IMR-90 (cell line): ENCODE results near the gene MKRN2OS. TPM values are rescaled to one million over a fixed set of nuclear protein-coding genes. Genes with fewer than 3 reads are reported as not detected.

Experiments used
- ATAC-seq: fragments of 200-7000 bp; cut with Tn5 transposase; 2 replicates; pipeline ENCODE4 v1.9.1; 2020; ENCODE audit warnings: low read depth, mild to moderate bottlenecking, moderate library complexity
- BruUV-seq: library from RNA; stranded (reverse); fragments of 400-500 nt; replicated peaks from 2 replicates; lab custom pipeline; 2021; lab: Mats Ljungman, UMichigan
- CTCF ChIA-PET: fragments of 300-600 bp; formaldehyde crosslinking; extraction: SDS; loops from one replicate; lab custom pipeline; 2021; ENCODE audit warnings: antibody characterized with exemption; lab: Yijun Ruan, JAX
- POLR2A ChIA-PET: fragments of 300-600 bp; sonication (Branson Sonifier 250); formaldehyde crosslinking; loops from one replicate; lab custom pipeline; 2022; ENCODE audit warnings: antibody characterized with exemption; ENCODE audit not compliant: unreplicated experiment; lab: Charles Lee
- DNase-seq: peaks from one replicate; pipeline ENCODE4 v3.0.0; 2013
- H2AFZ ChIP-seq: replicated peaks from 2 replicates; pipeline ENCODE3; 2013; ENCODE audit warnings: low read length, mild to moderate bottlenecking; ENCODE audit not compliant: poor library complexity
- H2AK5ac ChIP-seq: 2 replicates; pipeline ENCODE4 v1.6.1; 2013; ENCODE audit warnings: low read depth, low read length, inconsistent platforms
- H2AK9ac ChIP-seq: replicated peaks from 2 replicates; pipeline ENCODE3; 2013; ENCODE audit warnings: mild to moderate bottlenecking, low read depth, low read length, moderate library complexity; ENCODE audit not compliant: poor library complexity
- H2BK120ac ChIP-seq: 2 replicates; pipeline ENCODE4 v1.6.1; 2013; ENCODE audit warnings: low read depth, low read length, inconsistent platforms
- H2BK15ac ChIP-seq: 3 replicates; pipeline ENCODE4 v1.6.1; 2013; ENCODE audit warnings: low read depth, low read length, inconsistent platforms
- H2BK20ac ChIP-seq: 2 replicates; pipeline ENCODE4 v1.6.1; 2013; ENCODE audit warnings: low read depth, mild to moderate bottlenecking, inconsistent platforms, low read length, moderate library complexity
- H2BK5ac ChIP-seq: 2 replicates; pipeline ENCODE4 v1.6.1; 2013; ENCODE audit warnings: mild to moderate bottlenecking, low read depth, low read length, inconsistent platforms; ENCODE audit not compliant: poor library complexity, severe bottlenecking
- H3K14ac ChIP-seq: replicated peaks from 2 replicates; pipeline ENCODE4 v1.6.1; 2013; ENCODE audit warnings: low read depth, low read length, inconsistent platforms
- H3K18ac ChIP-seq: 2 replicates; pipeline ENCODE4 v1.6.1; 2013; ENCODE audit warnings: low read depth, low read length, control low read depth
- H3K23ac ChIP-seq: 2 replicates; pipeline ENCODE4 v1.6.1; 2013; ENCODE audit warnings: low read depth, low read length, inconsistent platforms
- H3K27ac ChIP-seq: 2 replicates; pipeline ENCODE4 v1.5.1; 2013; ENCODE audit warnings: mild to moderate bottlenecking, control low read depth, low read length; ENCODE audit not compliant: insufficient read depth
- H3K27me3 ChIP-seq: 2 replicates; pipeline ENCODE4 v1.6.1; 2013; ENCODE audit warnings: low read length; ENCODE audit not compliant: control insufficient read depth, insufficient read depth
- H3K36me3 ChIP-seq: 2 replicates; pipeline ENCODE4 v1.6.1; 2013; ENCODE audit warnings: low read length, mixed read lengths; ENCODE audit not compliant: control insufficient read depth, insufficient read depth
- H3K4ac ChIP-seq: 2 replicates; pipeline ENCODE4 v1.6.1; 2013; ENCODE audit warnings: low read depth, low read length, inconsistent platforms
- H3K4me1 ChIP-seq: 2 replicates; pipeline ENCODE4 v1.6.1; 2013; ENCODE audit warnings: low read length, mixed read lengths; ENCODE audit not compliant: control insufficient read depth, insufficient read depth
- H3K4me2 ChIP-seq: 2 replicates; pipeline ENCODE4 v1.6.1; 2013; ENCODE audit warnings: low read depth, mild to moderate bottlenecking, control low read depth, low read length, moderate library complexity
- H3K4me3 ChIP-seq: 2 replicates; pipeline ENCODE4 v1.5.1; 2013; ENCODE audit warnings: low read depth, mild to moderate bottlenecking, control low read depth, low read length, moderate library complexity; ENCODE audit not compliant: insufficient read depth
- H3K56ac ChIP-seq: 2 replicates; pipeline ENCODE4 v1.6.1; 2013; ENCODE audit warnings: low read length, inconsistent platforms; ENCODE audit not compliant: insufficient read depth; ENCODE audit errors: extremely low read depth
- H3K79me1 ChIP-seq, 2 experiments: 2 replicates each; pipeline ENCODE4 v1.6.1; 2013; ENCODE audit warnings: low read length in 2 of 2, inconsistent platforms in 1 of 2, low read depth in 1 of 2
- H3K9ac ChIP-seq: 2 replicates; pipeline ENCODE4 v1.6.1; 2013; ENCODE audit warnings: low read depth, low read length, control low read depth
- H3K9me1 ChIP-seq: 2 replicates; pipeline ENCODE4 v1.6.1; 2013; ENCODE audit warnings: low read length, inconsistent platforms; ENCODE audit not compliant: insufficient read depth
- H3K9me3 ChIP-seq: 2 replicates; pipeline ENCODE4 v1.6.1; 2013; ENCODE audit warnings: low read length; ENCODE audit not compliant: control insufficient read depth, insufficient read depth
- H4K20me1 ChIP-seq: 2 replicates; pipeline ENCODE4 v1.6.1; 2013; ENCODE audit warnings: low read length, inconsistent platforms; ENCODE audit not compliant: insufficient read depth
- H4K5ac ChIP-seq: 2 replicates; pipeline ENCODE4 v1.6.1; 2013; ENCODE audit warnings: mild to moderate bottlenecking, low read depth, low read length, control low read depth
- H4K8ac ChIP-seq, 2 experiments: 2 replicates each; pipeline ENCODE4 v1.6.1; 2013; ENCODE audit warnings: low read depth in 2 of 2, low read length in 2 of 2, control low read depth in 1 of 2, inconsistent platforms in 1 of 2
- H4K91ac ChIP-seq: 2 replicates; pipeline ENCODE4 v1.6.1; 2013; ENCODE audit warnings: low read depth, low read length, inconsistent platforms; ENCODE audit not compliant: insufficient read depth
- BHLHE40 ChIP-seq: fragments of 150-350 bp; IDR thresholded peaks from 2 replicates; pipeline ENCODE4 v1.6.1; 2016; ENCODE audit warnings: mild to moderate bottlenecking, low read depth, low read length
- CEBPB ChIP-seq: IDR thresholded peaks from 2 replicates; pipeline ENCODE4 v1.6.1; 2012; ENCODE audit warnings: low read depth, low read length, improper control_type of control experiment
- CHD1 ChIP-seq: IDR thresholded peaks from 2 replicates; pipeline ENCODE4 v1.6.1; 2012; ENCODE audit warnings: low read depth, low read length, improper control_type of control experiment
- CTCF ChIP-seq: conservative IDR thresholded peaks from 2 replicates; pipeline ENCODE4 v1.5.1; 2012; ENCODE audit warnings: mild to moderate bottlenecking, low read depth, low read length, improper control_type of control experiment
- FOS ChIP-seq: fragments of 150-350 bp; IDR thresholded peaks from 2 replicates; pipeline ENCODE4 v1.6.1; 2016; ENCODE audit warnings: low read depth, low read length
- MAFK ChIP-seq: IDR thresholded peaks from 2 replicates; pipeline ENCODE4 v1.6.1; 2012; ENCODE audit warnings: low read depth, low read length, improper control_type of control experiment
- MAZ ChIP-seq: IDR thresholded peaks from 2 replicates; pipeline ENCODE4 v1.6.1; 2012; ENCODE audit warnings: low read depth, mild to moderate bottlenecking, low read length, improper control_type of control experiment, moderate library complexity, borderline replicate concordance
- MXI1 ChIP-seq: IDR thresholded peaks from 2 replicates; pipeline ENCODE4 v1.6.1; 2012; ENCODE audit warnings: low read depth, mild to moderate bottlenecking, low read length, moderate library complexity, borderline replicate concordance
- NFE2L2 ChIP-seq: fragments of 150-350 bp; IDR thresholded peaks from 2 replicates; pipeline ENCODE4 v1.6.1; 2016; ENCODE audit warnings: low read depth, mild to moderate bottlenecking, low read length
- POLR2A ChIP-seq: IDR thresholded peaks from 2 replicates; pipeline ENCODE4 v1.6.1; 2012; ENCODE audit warnings: mild to moderate bottlenecking, low read depth, low read length
- RFX5 ChIP-seq: IDR thresholded peaks from 2 replicates; pipeline ENCODE4 v1.8.0; 2012; ENCODE audit warnings: low read depth, mild to moderate bottlenecking, low read length, moderate library complexity
- SMC3 ChIP-seq: fragments of 150-350 bp; IDR thresholded peaks from 2 replicates; pipeline ENCODE4 v1.6.1; 2016; ENCODE audit warnings: low read depth, mild to moderate bottlenecking, antibody characterized with exemption, low read length, moderate library complexity
- USF2 ChIP-seq: fragments of 150-350 bp; IDR thresholded peaks from 2 replicates; pipeline ENCODE4 v1.6.1; 2017; ENCODE audit warnings: mild to moderate bottlenecking, antibody characterized with exemption, low read length, low read depth
- WGBS, 2 experiments: methylation state at CpG; one replicate each; pipeline versions ENCODE4 v1.1.5 to v1.1.7; 2013; ENCODE audit warnings: missing lambda C conversion rate in 2 of 2; ENCODE audit not compliant: insufficient read length in 1 of 2; ENCODE audit errors: extremely low coverage in 2 of 2; 5-methylcytosine and 5-hydroxymethylcytosine counted together
- dilution Hi-C: fragments of 300-500 bp; cut with HindIII; formaldehyde crosslinking; loops from one replicate; pipeline ENCODE4 v1.14.3; 2018; ENCODE audit warnings: low sequenced_read_pairs; ENCODE audit not compliant: unreplicated experiment
- in situ Hi-C: fragments of 300-500 bp; cut with MboI; formaldehyde crosslinking; loops from 3 replicates; pipeline ENCODE4 v1.14.3; 2019; ENCODE audit warnings: low sequenced_read_pairs, inconsistent platforms, mixed read lengths
- intact Hi-C: fragments of 100-400 bp; cut with micrococcal nuclease; formaldehyde crosslinking; loops from 2 replicates; pipeline ENCODE4 v1.10.0; 2022
- polyA plus RNA-seq, 3 experiments: library from polyadenylated mRNA; depleted of rRNA; stranded (reverse); fragments of >200 nt; gene quantifications; 2 replicates each; pipeline ENCODE4 v1.2.3, GENCODE V29; 2012; ENCODE audit warnings: low replicate concordance in 1 of 3
- total RNA-seq: library from RNA; depleted of rRNA; stranded (reverse); fragments of >200 nt; gene quantifications from 2 replicates; pipeline ENCODE4 v1.2.3, GENCODE V29; 2012
- TF ChIP-seq, protein P1 (sequence below): fragments of 150-350 bp; IDR thresholded peaks from 2 replicates; pipeline ENCODE4 v1.6.1; 2016; ENCODE audit warnings: low read depth, mild to moderate bottlenecking, low read length, moderate library complexity, borderline replicate concordance

MKRN2OS gene
- total and polyA plus RNA-seq, 2 of the 4 experiments (the other 2 are of a cell fraction), result not detected

GRCh38 chr3:12508291-12508700 lies 37.0 kb downstream of the MKRN2OS start:
- Histone ChIP-seq H3K4ac (peak overlapping the region; percentile 79; the same call in 1 of the 2 replicates), H3K18ac (peak overlapping the region; percentile 10; the same call in 1 of the 2 replicates), H4K20me1 (peaks cover 6% of the 10 kb centered on the region; the same call in 1 of the 2 replicates), H4K5ac (no peak overlapping the region; the same call in 1 of the 2 replicates), H3K9me1 (peaks cover 17% of the 10 kb centered on the region), H3K23ac (peak overlapping the region; percentile 65), H4K8ac (peak overlapping the region; percentile 9 to 52; a peak in 2 of 4 replicates), H2BK5ac (peak overlapping the region; percentile 68), H2BK15ac (no peak overlapping the region), H3K27me3 (no peaks in the 10 kb centered on the region), H2AFZ (peak overlapping the region; percentile 86), H3K4me3 (no peak overlapping the region), H2AK5ac (no peak overlapping the region), H2BK120ac (peak overlapping the region; percentile 73), H3K4me2 (peak overlapping the region; percentile 63), H4K91ac (peak overlapping the region; percentile 56; the same call in 1 of the 2 replicates), H3K4me1 (peaks cover 12% of the 10 kb centered on the region), H3K56ac (peak overlapping the region; percentile 31; the same call in 1 of the 2 replicates), H2BK20ac (peak overlapping the region; percentile 77), H3K36me3 (peaks cover 7% of the 10 kb centered on the region), H3K79me1 (peaks cover 0 to 8% of the 10 kb centered on the region in 2 experiments; a peak in 2 of 4 replicates), H3K9me3 (no peaks in the 10 kb centered on the region), H3K27ac (peak overlapping the region; percentile 81), H3K14ac (peak overlapping the region; percentile 80; the same call in 1 of the 2 replicates), H2AK9ac (peak overlapping the region; percentile 96), H3K9ac (peak overlapping the region; percentile 10; the same call in 1 of the 2 replicates)
- ATAC-seq (peak; percentile 96), DNase-seq (peak; percentile 100)
- dilution Hi-C loops, result no loop called here
- ChIA-PET POLR2A (no interaction called here), CTCF (interaction anchor here (0.7 to 1.2 kb wide), 4 partner anchors 11 to 211 kb away, joined by 3 read pairs; no protein-coding TSS in a partner anchor)
- TF ChIP-seq CHD1, result no peak
- no peak for TF ChIP-seq POLR2A
- TF ChIP-seq NFE2L2, result no peak
- 0 out of 2 replicates have a peak, but pooled peaks have one; percentile 13 for TF ChIP-seq MAFK
- TF ChIP-seq, protein P1, sequence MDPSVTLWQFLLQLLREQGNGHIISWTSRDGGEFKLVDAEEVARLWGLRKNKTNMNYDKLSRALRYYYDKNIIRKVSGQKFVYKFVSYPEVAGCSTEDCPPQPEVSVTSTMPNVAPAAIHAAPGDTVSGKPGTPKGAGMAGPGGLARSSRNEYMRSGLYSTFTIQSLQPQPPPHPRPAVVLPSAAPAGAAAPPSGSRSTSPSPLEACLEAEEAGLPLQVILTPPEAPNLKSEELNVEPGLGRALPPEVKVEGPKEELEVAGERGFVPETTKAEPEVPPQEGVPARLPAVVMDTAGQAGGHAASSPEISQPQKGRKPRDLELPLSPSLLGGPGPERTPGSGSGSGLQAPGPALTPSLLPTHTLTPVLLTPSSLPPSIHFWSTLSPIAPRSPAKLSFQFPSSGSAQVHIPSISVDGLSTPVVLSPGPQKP, result no peak
- TF ChIP-seq USF2, result no peak
- TF ChIP-seq RFX5, result no peak
- 0 out of 2 replicates have a peak, but pooled peaks have one; percentile 20 for TF ChIP-seq MAZ
- peak; percentile 79 for TF ChIP-seq FOS
- peak; percentile 11; the same call in 1 of the 2 replicates for TF ChIP-seq MXI1
- no peak for TF ChIP-seq CTCF
- peak; percentile 72 for TF ChIP-seq CEBPB
- no peak for TF ChIP-seq SMC3
- peak; percentile 29; the same call in 1 of the 2 replicates for TF ChIP-seq BHLHE40
- in situ Hi-C loops, result no loop called here
- no TSS peak for BruUV-seq
- intact Hi-C loops, result loop anchor here (1.0 to 5.0 kb wide), 2 partner anchors 49 to 212 kb away; partner anchors contain the start of gene MKRN2
- 0% methylated on average over 1 of the region's 5 CpGs; no CpG with 5 or more reads in 1 of the 2 experiments for WGBS, 2 experiments
